T-helper 2 cell (primary cell): ENCODE measurements around the gene MXI1.

Experiments used
- DNase-seq, 5 experiments: peaks; one replicate each; pipeline versions ENCODE4 v3.0.0 to v3.0.0-alpha.2; 2012 to 2022
- total RNA-seq, 2 donors: gene quantifications; one replicate each; lab custom pipeline; 2026; lab: John Stamatoyannopoulos, UW

Gene MXI1
- total RNA-seq, result 67.5 to 79.5 reads per million in 2 donors

- DNase-seq, result peak in 1 of 5 experiments; percentile 65
These were observed at the start of gene MXI1 for GRCh38 chr10:110207011-110207804. Gene MXI1 (plus strand): TSS chr10:110207605. CDS start chr10:110207809, 204 bp downstream.

- DNase-seq, result no peak
These were observed 49.1 kb upstream of the MXI1 start for GRCh38 chr10:110158051-110159005.

GRCh38 chr10:110160081-110160480 is 47.3 kb upstream of the MXI1 start:
- DNase-seq, result no peak

GRCh38 chr10:110160522-110160921 is 46.9 kb upstream of the MXI1 start:
- DNase-seq, result no peak

GRCh38 chr10:110162741-110163145 is 44.7 kb upstream of the MXI1 start:
- DNase-seq, result no peak

GRCh38 chr10:110163192-110163773 is 44.1 kb upstream of the MXI1 start:
- no peak for DNase-seq

GRCh38 chr10:110163841-110164240 is 43.6 kb upstream of the MXI1 start:
- DNase-seq, result no peak

- DNase-seq, result no peak
These were observed 42.2 kb upstream of the MXI1 start for GRCh38 chr10:110165239-110165638.

GRCh38 chr10:110167149-110167548 is 40.3 kb upstream of the MXI1 start:
- DNase-seq, result no peak

GRCh38 chr10:110168601-110169481 is 38.6 kb upstream of the MXI1 start:
- peak in 2 of 5 experiments; percentile 9 to 23 for DNase-seq

- DNase-seq, result no peak
These were observed 37.8 kb upstream of the MXI1 start for GRCh38 chr10:110169586-110169985.

- DNase-seq, result no peak
These were observed 37.0 kb upstream of the MXI1 start for GRCh38 chr10:110170142-110170971.

GRCh38 chr10:110171032-110171431 is 36.4 kb upstream of the MXI1 start:
- no peak for DNase-seq

GRCh38 chr10:110172155-110172554 is 35.2 kb upstream of the MXI1 start:
- DNase-seq, result no peak

GRCh38 chr10:110174201-110174600 is 33.2 kb upstream of the MXI1 start:
- no peak for DNase-seq

- DNase-seq, result no peak
These were observed 32.6 kb upstream of the MXI1 start for GRCh38 chr10:110174816-110175215.

GRCh38 chr10:110175406-110175805 is 32.0 kb upstream of the MXI1 start:
- DNase-seq, result no peak

- no peak for DNase-seq
These were observed 31.0 kb upstream of the MXI1 start for GRCh38 chr10:110176141-110177030.

- DNase-seq, result no peak
These were observed 28.2 kb upstream of the MXI1 start for GRCh38 chr10:110179220-110179619.

- no peak for DNase-seq
These were observed 26.0 kb upstream of the MXI1 start for GRCh38 chr10:110181451-110181850.
